ENCODE results near the gene RNF213. TPM values are rescaled to one million over a fixed set of nuclear protein-coding genes. Genes with fewer than 3 reads are reported as not detected.

The RNF213 gene
- total RNA-seq, 2 experiments from 2014 or later: 787 to 849 TPM

DNA sequence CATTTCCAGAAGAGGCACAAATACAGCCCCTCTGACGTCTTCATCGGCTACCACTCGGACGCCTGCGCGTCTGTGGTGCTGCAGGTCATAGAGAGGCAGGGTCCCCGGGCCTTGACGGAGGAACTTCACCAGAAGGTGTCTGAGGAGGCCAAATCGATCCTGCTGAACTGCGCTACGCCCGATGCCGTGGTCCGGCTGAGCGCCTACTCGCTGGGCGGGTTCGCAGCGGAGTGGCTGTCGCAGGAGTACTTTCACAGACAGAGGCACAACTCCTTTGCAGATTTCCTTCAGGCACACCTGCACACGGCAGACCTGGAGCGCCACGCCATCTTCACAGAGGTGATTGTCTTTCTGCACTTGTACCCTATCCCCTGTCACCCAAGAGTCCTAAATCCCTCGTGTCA is 87.3 kb downstream of the RNF213 start:
- DNase-seq: no peak
- H3K27ac Mint-ChIP-seq: no peak overlapping the region
- H3K36me3 Mint-ChIP-seq (ENCODE audit: low read depth): peaks cover 99% of the 10 kb centered on the region
- no peak overlapping the region for H3K4me3 Mint-ChIP-seq
- ChIA-PET CTCF (no interaction called here), POLR2A (interaction anchor here (2.5 kb wide), 1 partner anchor 14 kb away, joined by 8 read pairs; no protein-coding TSS in a partner anchor)
- H3K4me1 Mint-ChIP-seq: peaks cover 32% of the 10 kb centered on the region
- no peaks in the 10 kb centered on the region for H3K27me3 Mint-ChIP-seq
- no peaks in the 10 kb centered on the region for H3K9me3 Mint-ChIP-seq

GRCh38 chr17:80348551-80349150 is 88.0 kb downstream of the RNF213 start:
- Mint-ChIP-seq H3K9me3 (no peaks in the 10 kb centered on the region), H3K4me1 (peaks cover 28% of the 10 kb centered on the region), H3K27ac (peak overlapping the region; percentile 25), H3K36me3 (ENCODE audit: low read depth) (peaks cover 99% of the 10 kb centered on the region), H3K27me3 (no peaks in the 10 kb centered on the region), H3K4me3 (no peak overlapping the region)
- ChIA-PET POLR2A (no interaction called here), CTCF (no interaction called here)
- DNase-seq: no peak

GRCh38 chr17:80349151-80349651 is 88.5 kb downstream of the RNF213 start:
- Mint-ChIP-seq H3K27ac (peak overlapping the region; percentile 22), H3K4me3 (no peak overlapping the region), H3K4me1 (peaks cover 24% of the 10 kb centered on the region), H3K36me3 (ENCODE audit: low read depth) (peaks cover 99% of the 10 kb centered on the region), H3K27me3 (no peaks in the 10 kb centered on the region), H3K9me3 (no peaks in the 10 kb centered on the region)
- DNase-seq: no peak
- ChIA-PET POLR2A (interaction anchor here (4.6 kb wide), 1 partner anchor 13 kb away, joined by 19 read pairs; no protein-coding TSS in a partner anchor), CTCF (no interaction called here)

DNA sequence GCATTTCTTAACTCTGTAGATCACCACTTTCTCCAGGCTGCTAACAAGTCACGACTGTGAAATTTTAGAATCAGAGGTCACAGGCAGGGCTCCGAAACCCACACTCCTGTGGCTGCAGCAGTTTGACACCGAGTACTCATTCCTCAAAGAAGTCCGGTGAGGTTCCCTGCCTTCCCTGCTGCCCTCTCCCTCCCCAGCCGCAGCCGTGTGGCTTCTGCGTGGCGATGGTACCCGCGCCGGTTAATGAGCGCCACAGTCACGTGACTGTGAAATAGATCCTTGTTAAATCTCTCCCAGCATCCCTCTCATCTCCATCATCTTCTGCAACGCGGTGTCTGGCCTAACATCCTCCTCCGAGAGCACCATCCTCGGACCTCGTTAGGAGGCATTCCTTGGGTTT is 89.1 kb downstream of the RNF213 start:
- DNase-seq: no peak
- Mint-ChIP-seq H3K9me3 (no peaks in the 10 kb centered on the region), H3K27ac (no peak overlapping the region), H3K4me3 (no peak overlapping the region), H3K27me3 (no peaks in the 10 kb centered on the region), H3K36me3 (ENCODE audit: low read depth) (peaks cover 99% of the 10 kb centered on the region), H3K4me1 (peaks cover 24% of the 10 kb centered on the region)
- ChIA-PET CTCF (no interaction called here), POLR2A (interaction anchor here (1.1 to 4.6 kb wide), 2 partner anchors 12 to 21 kb away, joined by 3 to 19 read pairs; no protein-coding TSS in a partner anchor)

DNA sequence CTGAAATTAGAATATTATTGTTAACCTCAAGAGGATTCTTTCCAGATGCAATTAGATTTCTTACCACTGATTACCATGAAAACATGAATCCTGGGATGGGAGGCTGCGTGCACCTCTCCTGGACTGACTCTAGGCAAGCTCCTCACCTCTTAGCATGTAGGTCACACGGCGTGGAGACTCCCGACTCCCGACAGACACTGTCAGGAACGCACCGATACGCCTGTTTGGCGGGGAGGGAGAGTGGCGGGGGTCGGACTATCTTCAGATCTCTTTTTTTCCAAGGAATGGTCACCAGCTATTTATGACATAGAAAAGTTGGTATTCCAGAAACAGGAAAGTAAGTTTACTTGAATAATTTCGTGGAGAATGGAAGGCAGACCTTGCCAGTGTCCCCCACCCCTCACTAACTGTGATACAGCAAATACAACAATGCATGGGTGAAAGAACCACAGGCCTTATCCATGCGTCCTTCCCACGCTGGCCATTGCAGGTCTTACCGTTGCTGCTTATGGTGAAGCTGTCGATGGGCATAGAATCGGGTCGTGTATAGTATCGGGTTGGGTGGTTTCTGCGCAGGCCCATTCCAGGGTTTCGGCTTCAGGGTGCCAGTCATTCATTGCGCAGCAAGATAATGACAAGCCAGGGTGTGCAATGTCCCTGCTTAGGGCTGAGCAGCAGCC is 91.7 kb downstream of the RNF213 start:
- H3K27ac Mint-ChIP-seq: no peak overlapping the region
- H3K4me1 Mint-ChIP-seq: peaks cover 19% of the 10 kb centered on the region
- no peaks in the 10 kb centered on the region for H3K9me3 Mint-ChIP-seq
- ChIA-PET POLR2A (interaction anchor here (1.1 to 4.6 kb wide), 2 partner anchors 8 to 10 kb away, joined by 3 to 19 read pairs; no protein-coding TSS in a partner anchor), CTCF (no interaction called here)
- no peak overlapping the region for H3K4me3 Mint-ChIP-seq
- H3K36me3 Mint-ChIP-seq (ENCODE audit: low read depth): peaks cover 94% of the 10 kb centered on the region
- no peaks in the 10 kb centered on the region for H3K27me3 Mint-ChIP-seq
- no peak for DNase-seq

DNA sequence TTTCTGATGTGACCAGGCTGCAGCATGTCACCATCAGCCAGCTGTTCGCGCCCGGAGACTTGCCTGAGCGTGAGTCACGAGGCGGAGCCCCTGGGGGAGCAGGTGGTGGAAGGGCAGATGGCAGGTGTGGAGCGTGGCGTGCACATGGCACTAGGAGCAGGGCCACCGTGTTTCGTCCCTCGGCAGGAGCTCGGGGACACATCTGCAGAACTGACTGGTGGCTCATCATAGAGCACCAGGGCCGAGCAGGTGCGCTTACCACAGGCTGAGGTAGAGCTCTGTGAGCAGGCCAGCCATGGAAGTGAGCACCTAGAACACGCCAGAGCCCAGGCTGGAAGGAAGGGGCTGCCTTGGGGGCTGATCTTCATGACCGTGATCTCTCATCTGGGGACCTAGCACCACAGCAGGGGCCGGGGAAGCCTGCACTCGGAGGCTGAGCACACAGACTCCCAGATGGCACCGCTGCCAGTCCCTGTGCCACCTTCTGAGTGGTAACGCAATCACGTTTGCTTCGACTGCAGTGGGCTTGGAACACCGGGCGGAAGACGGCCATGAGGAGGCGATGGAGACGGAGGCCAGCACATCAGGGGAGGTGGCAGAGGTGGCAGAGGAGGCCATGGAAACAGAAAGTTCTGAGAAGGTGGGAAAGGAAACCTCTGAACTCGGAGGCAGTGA is 92.5 kb downstream of the RNF213 start:
- DNase-seq: no peak
- ChIA-PET CTCF (no interaction called here), POLR2A (interaction anchor here (1.1 to 4.6 kb wide), 2 partner anchors 9 kb away, joined by 3 to 19 read pairs; no protein-coding TSS in a partner anchor)
- Mint-ChIP-seq H3K36me3 (ENCODE audit: low read depth) (peaks cover 92% of the 10 kb centered on the region), H3K27ac (no peak overlapping the region), H3K27me3 (no peaks in the 10 kb centered on the region), H3K9me3 (no peaks in the 10 kb centered on the region), H3K4me3 (no peak overlapping the region), H3K4me1 (peaks cover 16% of the 10 kb centered on the region)

DNA sequence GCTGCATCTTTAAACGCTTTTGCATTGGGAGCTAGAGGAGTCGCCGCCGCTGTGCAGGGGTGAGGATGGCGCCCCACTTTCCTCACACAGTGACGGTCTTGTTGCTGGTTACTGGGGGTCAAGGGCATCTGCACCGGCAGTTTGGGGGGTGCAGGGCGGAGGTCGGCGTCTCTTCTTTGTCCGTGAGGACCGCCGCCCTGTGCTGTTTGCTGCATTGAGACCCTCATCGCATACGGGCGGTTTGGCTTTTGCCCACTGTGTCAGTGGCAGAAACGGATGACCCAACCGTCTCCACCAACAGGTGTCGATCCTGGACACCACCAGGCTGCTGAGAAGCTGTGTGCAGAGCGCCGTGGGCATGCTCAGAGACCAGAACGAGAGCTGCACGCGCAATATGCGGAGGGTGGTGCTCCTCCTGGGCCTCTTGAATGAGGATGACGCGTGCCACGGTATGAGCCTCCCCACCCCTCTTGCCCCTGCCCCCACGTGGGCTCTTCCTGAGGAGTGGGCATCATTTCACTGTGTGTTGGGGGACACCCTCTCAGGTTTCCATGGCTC is 93.1 kb downstream of the RNF213 start:
- Mint-ChIP-seq H3K9me3 (no peaks in the 10 kb centered on the region), H3K4me1 (peaks cover 9% of the 10 kb centered on the region), H3K4me3 (no peak overlapping the region), H3K27me3 (no peaks in the 10 kb centered on the region), H3K27ac (no peak overlapping the region), H3K36me3 (ENCODE audit: low read depth) (peaks cover 92% of the 10 kb centered on the region)
- no peak for DNase-seq
- CTCF ChIA-PET: no interaction called here
- POLR2A ChIA-PET: interaction anchor here (4.6 kb wide), 1 partner anchor 8 kb away, joined by 19 read pairs; no protein-coding TSS in a partner anchor

- ChIA-PET CTCF (no interaction called here), POLR2A (no interaction called here)
- peaks cover 92% of the 10 kb centered on the region for H3K36me3 Mint-ChIP-seq (ENCODE audit: low read depth)
- no peak overlapping the region for H3K4me3 Mint-ChIP-seq
- no peak overlapping the region for H3K27ac Mint-ChIP-seq
- DNase-seq: no peak
- H3K9me3 Mint-ChIP-seq: no peaks in the 10 kb centered on the region
- H3K4me1 Mint-ChIP-seq: peaks cover 5% of the 10 kb centered on the region
- H3K27me3 Mint-ChIP-seq: no peaks in the 10 kb centered on the region
Measured at GRCh38 chr17:80354336-80354735, 93.7 kb downstream of the RNF213 start.

- Mint-ChIP-seq H3K9me3 (no peaks in the 10 kb centered on the region), H3K27me3 (no peaks in the 10 kb centered on the region), H3K4me3 (no peak overlapping the region), H3K4me1 (peaks cover 3% of the 10 kb centered on the region), H3K36me3 (ENCODE audit: low read depth) (peaks cover 92% of the 10 kb centered on the region), H3K27ac (peak overlapping the region; percentile 21)
- ChIA-PET POLR2A (no interaction called here), CTCF (no interaction called here)
- no peak for DNase-seq
Measured at GRCh38 chr17:80356231-80356856, 95.7 kb downstream of the RNF213 start.

DNA sequence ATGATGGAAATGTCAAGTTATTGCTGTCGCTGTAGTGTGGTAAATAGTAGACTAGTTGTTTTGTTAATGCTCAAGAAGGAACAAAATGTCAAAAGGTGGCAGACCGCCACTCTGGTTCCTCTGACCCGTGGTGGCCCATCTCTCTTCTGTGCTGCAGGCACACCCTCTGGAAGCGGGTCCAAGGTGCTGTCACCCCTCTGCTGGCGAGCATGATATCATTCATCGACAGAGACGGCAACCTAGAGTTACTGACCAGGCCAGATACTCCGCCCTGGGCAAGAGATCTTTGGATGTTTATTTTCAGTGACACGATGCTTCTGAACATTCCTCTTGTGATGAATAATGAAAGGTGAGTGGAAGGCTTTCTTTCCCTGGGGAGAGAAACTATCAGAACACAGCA is 97.5 kb downstream of the RNF213 start:
- H3K9me3 Mint-ChIP-seq: no peaks in the 10 kb centered on the region
- POLR2A ChIA-PET: no interaction called here
- no peak overlapping the region for H3K4me3 Mint-ChIP-seq
- H3K4me1 Mint-ChIP-seq: no peaks in the 10 kb centered on the region
- H3K27ac Mint-ChIP-seq: no peak overlapping the region
- H3K36me3 Mint-ChIP-seq (ENCODE audit: low read depth): peaks cover 91% of the 10 kb centered on the region
- no peak for DNase-seq
- no peaks in the 10 kb centered on the region for H3K27me3 Mint-ChIP-seq
- CTCF ChIA-PET: no interaction called here

DNA sequence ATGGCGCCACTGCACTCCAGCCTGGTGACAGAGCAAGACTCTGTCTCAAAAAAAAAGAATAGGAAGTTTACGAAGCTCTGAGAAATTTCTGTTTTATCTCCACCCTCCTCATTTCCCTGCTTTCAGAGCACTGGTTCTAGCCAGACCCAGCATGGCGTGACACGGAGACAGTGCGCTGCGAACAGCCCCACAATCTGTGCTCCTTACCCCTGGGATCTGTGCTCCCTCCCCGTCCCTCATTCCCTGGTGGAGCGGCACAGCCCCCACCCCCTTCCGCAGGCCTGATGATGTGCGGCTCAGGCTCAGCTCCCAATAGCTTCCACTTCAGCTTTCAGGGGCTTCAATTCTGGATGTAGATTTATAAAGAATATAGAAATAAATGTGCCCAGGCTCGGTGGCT is 98.2 kb downstream of the RNF213 start:
- H3K27me3 Mint-ChIP-seq: no peaks in the 10 kb centered on the region
- no peak for DNase-seq
- no peaks in the 10 kb centered on the region for H3K4me1 Mint-ChIP-seq
- ChIA-PET CTCF (no interaction called here), POLR2A (interaction anchor here (3.2 kb wide), 1 partner anchor 17 kb away, joined by 12 read pairs; no protein-coding TSS in a partner anchor)
- no peaks in the 10 kb centered on the region for H3K9me3 Mint-ChIP-seq
- no peak overlapping the region for H3K4me3 Mint-ChIP-seq
- H3K27ac Mint-ChIP-seq: no peak overlapping the region
- peaks cover 91% of the 10 kb centered on the region for H3K36me3 Mint-ChIP-seq (ENCODE audit: low read depth)

- POLR2A ChIA-PET: interaction anchor here (3.2 to 4.1 kb wide), 2 partner anchors 8 to 17 kb away, joined by 12 to 19 read pairs; no protein-coding TSS in a partner anchor
- no peak for DNase-seq
- H3K4me3 Mint-ChIP-seq: no peak overlapping the region
- H3K27me3 Mint-ChIP-seq: no peaks in the 10 kb centered on the region
- no peaks in the 10 kb centered on the region for H3K4me1 Mint-ChIP-seq
- no peaks in the 10 kb centered on the region for H3K9me3 Mint-ChIP-seq
- H3K36me3 Mint-ChIP-seq (ENCODE audit: low read depth): peaks cover 91% of the 10 kb centered on the region
- H3K27ac Mint-ChIP-seq: no peak overlapping the region
- CTCF ChIA-PET: no interaction called here
Measured at GRCh38 chr17:80359422-80360110, 98.9 kb downstream of the RNF213 start.

Measured in activated CD4-positive, alpha-beta memory T cell treated with anti-CD3 and anti-CD28 coated beads, Interleukin-2, amount 10 ng/mL, durations not matched to agents 7 days and 5 days (primary cell).